A549 (cell line): ENCODE results near the gene PSMD12. TPM values are rescaled to one million over a fixed set of nuclear protein-coding genes. Genes with fewer than 3 reads are reported as not detected.

ENCODE experiments used
- ATAC-seq, 2 experiments: fragments of 200-7000 bp in 1 of 2; fragments of >200 bp in 1 of 2; cut with Nextera tagmentation in 1 of 2; cut with Tn5 transposase in 1 of 2; 3 replicates each; pipeline versions ENCODE4 v1.8.0 to v1.9.1; 2018 to 2020; ENCODE audit warnings: mild to moderate bottlenecking in 1 of 2, moderate library complexity in 1 of 2
- CTCF ChIA-PET: fragments of 300-600 bp; sonication (Branson Sonifier 250); formaldehyde crosslinking; extraction: SDS; loops from one replicate; lab custom pipeline; 2021; ENCODE audit warnings: antibody characterized with exemption, inconsistent platforms; lab: Yijun Ruan, JAX
- POLR2A ChIA-PET: fragments of 350-600 bp; formaldehyde crosslinking; extraction: SDS; loops from one replicate; lab custom pipeline; 2021; ENCODE audit warnings: antibody characterized with exemption, inconsistent platforms; lab: Yijun Ruan, JAX
- DNase-seq, 2 experiments: peaks; one replicate each; pipeline versions ENCODE4 v3.0.0 to v3.0.0-alpha.2; 2011 to 2016; ENCODE audit warnings: low read depth in 1 of 2, low spot score in 1 of 2
- FAIRE-seq: peaks from 2 replicates; lab custom pipeline; 2011; peaks lifted over from hg19 to GRCh38; lab: Jason Lieb, UNC
- H3K27ac ChIP-seq, 2 experiments: fragments of >200 bp; sonication (Bioruptor Twin); formaldehyde crosslinking; 3 replicates each; pipeline ENCODE4 v1.5.1; 2016 to 2017
- H3K4me1 ChIP-seq: fragments of >200 bp; sonication (Bioruptor Twin); formaldehyde crosslinking; 3 replicates; pipeline ENCODE4 v1.6.1; 2016
- H3K4me2 ChIP-seq: fragments of >200 bp; sonication (Bioruptor Twin); formaldehyde crosslinking; 3 replicates; pipeline ENCODE4 v1.6.1; 2016
- H3K4me3 ChIP-seq: fragments of >200 bp; sonication (Bioruptor Twin); formaldehyde crosslinking; 3 replicates; pipeline ENCODE4 v1.5.1; 2016
- H3K9me3 ChIP-seq: fragments of >200 bp; sonication (Bioruptor Twin); formaldehyde crosslinking; 3 replicates; pipeline ENCODE4 v1.6.1; 2016
- CBX2 ChIP-seq: fragments of 200-600 bp; sonication (generic); IDR thresholded peaks from 2 replicates; pipeline ENCODE4 v1.6.1; 2016; ENCODE audit warnings: low read depth, mild to moderate bottlenecking, borderline replicate concordance
- EHF ChIP-seq: fragments of 250-450 bp; sonication (Bioruptor Pico); IDR thresholded peaks from 2 replicates; pipeline ENCODE4 v1.5.0; 2020; ENCODE audit warnings: mild to moderate bottlenecking
- EHMT2 ChIP-seq: fragments of 200-600 bp; sonication (generic); IDR thresholded peaks from 2 replicates; pipeline ENCODE4 v1.6.1; 2016; ENCODE audit warnings: antibody characterized with exemption, low read depth, mild to moderate bottlenecking, moderate library complexity
- ESRRA ChIP-seq: fragments of 150-350 bp; IDR thresholded peaks from 2 replicates; pipeline ENCODE4 v1.6.1; 2014; ENCODE audit warnings: mild to moderate bottlenecking, low read length, borderline replicate concordance
- FOXS1 ChIP-seq: fragments of 250-450 bp; sonication (Bioruptor Pico); IDR thresholded peaks from 2 replicates; pipeline ENCODE4 v1.5.0; 2020; ENCODE audit warnings: mild to moderate bottlenecking, moderate library complexity
- GATA3 ChIP-seq: IDR thresholded peaks from 2 replicates; pipeline ENCODE4 v1.6.1; 2012; ENCODE audit warnings: borderline replicate concordance
- HEYL ChIP-seq: fragments of 250-450 bp; sonication (Bioruptor Pico); IDR thresholded peaks from 2 replicates; pipeline ENCODE4 v1.8.0; 2021; ENCODE audit warnings: mild to moderate bottlenecking, moderate library complexity
- HOXA7 ChIP-seq: fragments of 250-450 bp; sonication (Bioruptor Pico); IDR thresholded peaks from 2 replicates; pipeline ENCODE4 v1.5.0; 2020; ENCODE audit warnings: mild to moderate bottlenecking, moderate library complexity
- JUN ChIP-seq, 2 experiments: fragments of >200 bp; sonication (Bioruptor Twin); formaldehyde crosslinking; IDR thresholded peaks; 2 replicates in 1 of 2; 3 replicates in 1 of 2; pipeline ENCODE4 v1.6.1; 2016 to 2017
- KDM5A ChIP-seq: fragments of 200-600 bp; sonication (generic); IDR thresholded peaks from 2 replicates; pipeline ENCODE4 v1.6.1; 2016; ENCODE audit warnings: antibody characterized with exemption, mild to moderate bottlenecking
- MAZ ChIP-seq: fragments of 150-350 bp; IDR thresholded peaks from 2 replicates; pipeline ENCODE4 v1.6.1; 2014; ENCODE audit warnings: antibody characterized with exemption, low read depth, low read length, borderline replicate concordance
- NPAS2 ChIP-seq: fragments of 250-450 bp; sonication (Bioruptor Pico); IDR thresholded peaks from 2 replicates; pipeline ENCODE4 v1.8.0; 2022; ENCODE audit warnings: mild to moderate bottlenecking, moderate library complexity, borderline replicate concordance
- RAD21 ChIP-seq, 2 experiments: fragments of >200 bp in 1 of 2; sonication (Bioruptor Twin) in 1 of 2; formaldehyde crosslinking in 1 of 2; IDR thresholded peaks in 1 of 2; conservative IDR thresholded peaks in 1 of 2; 2 replicates in 1 of 2; 3 replicates in 1 of 2; pipeline ENCODE4 v1.6.1; 2012 to 2018; ENCODE audit warnings: inconsistent platforms in 1 of 2
- RARB ChIP-seq: fragments of 250-450 bp; sonication (Bioruptor Pico); IDR thresholded peaks from 2 replicates; pipeline ENCODE4 v1.8.0; 2021; ENCODE audit warnings: mild to moderate bottlenecking, moderate library complexity
- RCOR1 ChIP-seq: fragments of 150-350 bp; IDR thresholded peaks from 2 replicates; pipeline ENCODE4 v1.6.1; 2014; ENCODE audit warnings: antibody characterized with exemption, low read length, low read depth
- RFX5 ChIP-seq: fragments of 450-650 bp; IDR thresholded peaks from 2 replicates; pipeline ENCODE4 v1.7.1; 2014; ENCODE audit warnings: antibody characterized with exemption, mild to moderate bottlenecking, moderate library complexity
- SREBF2 ChIP-seq: fragments of 450-650 bp; IDR thresholded peaks from 2 replicates; pipeline ENCODE4 v1.6.1; 2014; ENCODE audit warnings: mild to moderate bottlenecking, moderate library complexity
- TFCP2L1 ChIP-seq: fragments of 250-450 bp; sonication (Bioruptor Pico); IDR thresholded peaks from 2 replicates; pipeline ENCODE4 v1.5.0; 2021; ENCODE audit warnings: mild to moderate bottlenecking
- TP53 ChIP-seq: fragments of 250-450 bp; sonication (Bioruptor Pico); IDR thresholded peaks from 2 replicates; pipeline ENCODE4 v1.5.0; 2021; ENCODE audit warnings: mild to moderate bottlenecking, moderate library complexity
- ZC3H11A ChIP-seq: fragments of 450-650 bp; IDR thresholded peaks from 2 replicates; pipeline ENCODE4 v1.6.1; 2014; ENCODE audit warnings: antibody characterized with exemption, mild to moderate bottlenecking
- ZFP36 ChIP-seq: fragments of 450-650 bp; IDR thresholded peaks from 2 replicates; pipeline ENCODE4 v1.6.1; 2014; ENCODE audit warnings: borderline replicate concordance; ENCODE audit not compliant: partially characterized antibody
- ZNF302 ChIP-seq: fragments of 250-450 bp; sonication (Bioruptor Pico); IDR thresholded peaks from 2 replicates; pipeline ENCODE4 v1.9.0; 2021; ENCODE audit warnings: inconsistent platforms, mild to moderate bottlenecking, moderate library complexity
- WGBS: methylation state at CpG from one replicate; pipeline ENCODE4 v1.1.6; 2017; ENCODE audit errors: missing lambda C conversion rate; 5-methylcytosine and 5-hydroxymethylcytosine counted together
- polyA plus RNA-seq, 4 experiments: library from polyadenylated mRNA; depleted of rRNA in 3 of 4; stranded (reverse); fragments of >200 nt; fragmentation: RNase III in 1 of 4; extraction: RNeasy Plus Mini Kit Qiagen cat#74134 plus additional on column Dnase treatment in 1 of 4; gene quantifications; 2 replicates in 3 of 4; 3 replicates in 1 of 4; pipeline ENCODE4 v1.2.3, GENCODE V29; 2011 to 2017
- TF ChIP-seq, protein P1 (sequence below): fragments of 200-600 bp; sonication (generic); IDR thresholded peaks from 2 replicates; pipeline ENCODE4 v1.6.1; 2016; ENCODE audit warnings: antibody characterized with exemption, mild to moderate bottlenecking, moderate library complexity
- TF ChIP-seq, protein P2 (sequence below): fragments of 450-650 bp; IDR thresholded peaks from 2 replicates; pipeline ENCODE4 v1.6.1; 2014; ENCODE audit warnings: antibody characterized with exemption
- TF ChIP-seq, protein P3 (sequence below): IDR thresholded peaks from 2 replicates; pipeline ENCODE4 v1.6.1; 2012
- TF ChIP-seq, protein P4 (sequence below): IDR thresholded peaks from 2 replicates; pipeline ENCODE4 v1.6.1; 2012; ENCODE audit warnings: low read depth, borderline replicate concordance
- TF ChIP-seq, protein P5 (sequence below): fragments of >200 bp; sonication (Bioruptor Twin); formaldehyde crosslinking; IDR thresholded peaks from 3 replicates; pipeline ENCODE4 v1.6.1; 2016

Gene PSMD12
- polyA plus RNA-seq, 2 of the 4 experiments (the other 2 are of a cell fraction), result 104 to 106 TPM

DNA sequence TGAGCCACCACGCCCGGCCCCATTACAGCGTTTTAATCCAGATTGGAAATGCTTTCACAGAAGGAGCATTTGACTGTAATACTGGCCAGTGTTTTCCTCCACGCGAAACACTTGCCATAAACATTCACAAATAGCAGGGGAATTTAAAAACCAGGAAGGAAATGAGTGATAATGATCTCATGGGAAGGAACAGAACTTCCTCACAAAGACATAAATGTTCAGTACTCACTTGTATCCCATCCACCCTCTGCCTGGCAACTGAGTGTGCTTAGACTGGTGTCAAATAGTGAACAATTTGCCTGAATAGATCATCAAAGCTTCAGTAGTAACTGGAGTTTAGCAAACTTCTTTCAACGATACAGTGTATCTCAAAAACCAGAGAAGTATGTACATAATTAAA lies 54.1 kb downstream of the PSMD12 start (continued):
- TF ChIP-seq ZNF302, result no peak

DNA sequence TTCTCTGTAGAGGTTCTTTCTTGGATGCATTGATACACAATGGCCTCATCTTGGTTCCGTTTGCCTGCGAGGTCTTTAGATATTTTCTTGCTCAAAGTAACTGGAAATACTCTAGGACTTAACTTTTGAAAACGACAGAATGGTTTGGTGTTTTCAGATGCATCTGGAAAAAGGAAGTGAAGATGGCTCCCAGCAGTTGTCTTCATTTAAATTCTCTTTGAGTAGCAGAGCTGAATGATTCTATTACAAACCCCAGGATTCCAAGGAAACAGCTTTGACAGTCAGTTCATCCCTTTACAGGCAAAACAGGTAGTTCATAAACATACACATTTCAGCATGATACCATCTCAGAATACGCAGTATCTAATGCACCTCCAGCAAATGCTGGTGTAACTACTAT lies 54.8 kb downstream of the PSMD12 start:
- Histone ChIP-seq H3K4me3 (no peak overlapping the region), H3K4me1 (no peaks in the 10 kb centered on the region), H3K4me2 (no peak overlapping the region), H3K9me3 (no peaks in the 10 kb centered on the region), H3K27ac (no peak overlapping the region)
- DNase-seq (no peak), ATAC-seq (no peak), FAIRE-seq (no peak)
- TF ChIP-seq MAZ (no peak), ZC3H11A (no peak), HEYL (CRISPR knock-in tag) (no peak), NPAS2 (CRISPR knock-in tag) (no peak), RARB (CRISPR knock-in tag) (no peak), JUN (IDR thresholded peaks at IDR 0.05) (no peak), RCOR1 (no peak), TFCP2L1 (no peak), EHMT2 (no peak), KDM5A (no peak), RAD21 (conservative IDR thresholded peaks at IDR 0.05 in 1 of 2, IDR thresholded peaks at IDR 0.05 in 1 of 2) (no peak), ESRRA (no peak), EHF (CRISPR knock-in tag) (no peak), RFX5 (no peak), CBX2 (no peak)
- TF ChIP-seq, protein P1, sequence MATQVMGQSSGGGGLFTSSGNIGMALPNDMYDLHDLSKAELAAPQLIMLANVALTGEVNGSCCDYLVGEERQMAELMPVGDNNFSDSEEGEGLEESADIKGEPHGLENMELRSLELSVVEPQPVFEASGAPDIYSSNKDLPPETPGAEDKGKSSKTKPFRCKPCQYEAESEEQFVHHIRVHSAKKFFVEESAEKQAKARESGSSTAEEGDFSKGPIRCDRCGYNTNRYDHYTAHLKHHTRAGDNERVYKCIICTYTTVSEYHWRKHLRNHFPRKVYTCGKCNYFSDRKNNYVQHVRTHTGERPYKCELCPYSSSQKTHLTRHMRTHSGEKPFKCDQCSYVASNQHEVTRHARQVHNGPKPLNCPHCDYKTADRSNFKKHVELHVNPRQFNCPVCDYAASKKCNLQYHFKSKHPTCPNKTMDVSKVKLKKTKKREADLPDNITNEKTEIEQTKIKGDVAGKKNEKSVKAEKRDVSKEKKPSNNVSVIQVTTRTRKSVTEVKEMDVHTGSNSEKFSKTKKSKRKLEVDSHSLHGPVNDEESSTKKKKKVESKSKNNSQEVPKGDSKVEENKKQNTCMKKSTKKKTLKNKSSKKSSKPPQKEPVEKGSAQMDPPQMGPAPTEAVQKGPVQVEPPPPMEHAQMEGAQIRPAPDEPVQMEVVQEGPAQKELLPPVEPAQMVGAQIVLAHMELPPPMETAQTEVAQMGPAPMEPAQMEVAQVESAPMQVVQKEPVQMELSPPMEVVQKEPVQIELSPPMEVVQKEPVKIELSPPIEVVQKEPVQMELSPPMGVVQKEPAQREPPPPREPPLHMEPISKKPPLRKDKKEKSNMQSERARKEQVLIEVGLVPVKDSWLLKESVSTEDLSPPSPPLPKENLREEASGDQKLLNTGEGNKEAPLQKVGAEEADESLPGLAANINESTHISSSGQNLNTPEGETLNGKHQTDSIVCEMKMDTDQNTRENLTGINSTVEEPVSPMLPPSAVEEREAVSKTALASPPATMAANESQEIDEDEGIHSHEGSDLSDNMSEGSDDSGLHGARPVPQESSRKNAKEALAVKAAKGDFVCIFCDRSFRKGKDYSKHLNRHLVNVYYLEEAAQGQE, result no peak
- TF ChIP-seq, protein P2, sequence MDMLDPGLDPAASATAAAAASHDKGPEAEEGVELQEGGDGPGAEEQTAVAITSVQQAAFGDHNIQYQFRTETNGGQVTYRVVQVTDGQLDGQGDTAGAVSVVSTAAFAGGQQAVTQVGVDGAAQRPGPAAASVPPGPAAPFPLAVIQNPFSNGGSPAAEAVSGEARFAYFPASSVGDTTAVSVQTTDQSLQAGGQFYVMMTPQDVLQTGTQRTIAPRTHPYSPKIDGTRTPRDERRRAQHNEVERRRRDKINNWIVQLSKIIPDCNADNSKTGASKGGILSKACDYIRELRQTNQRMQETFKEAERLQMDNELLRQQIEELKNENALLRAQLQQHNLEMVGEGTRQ, result no peak
- TF ChIP-seq, protein P3, sequence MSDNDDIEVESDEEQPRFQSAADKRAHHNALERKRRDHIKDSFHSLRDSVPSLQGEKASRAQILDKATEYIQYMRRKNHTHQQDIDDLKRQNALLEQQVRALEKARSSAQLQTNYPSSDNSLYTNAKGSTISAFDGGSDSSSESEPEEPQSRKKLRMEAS, result no peak
- TF ChIP-seq, protein P4, sequence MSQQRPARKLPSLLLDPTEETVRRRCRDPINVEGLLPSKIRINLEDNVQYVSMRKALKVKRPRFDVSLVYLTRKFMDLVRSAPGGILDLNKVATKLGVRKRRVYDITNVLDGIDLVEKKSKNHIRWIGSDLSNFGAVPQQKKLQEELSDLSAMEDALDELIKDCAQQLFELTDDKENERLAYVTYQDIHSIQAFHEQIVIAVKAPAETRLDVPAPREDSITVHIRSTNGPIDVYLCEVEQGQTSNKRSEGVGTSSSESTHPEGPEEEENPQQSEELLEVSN, result no peak
- POLR2A ChIA-PET, result no interaction called here
- WGBS, result 53% methylated on average over 4 of the region's 4 CpGs
- CTCF ChIA-PET, result interaction anchor here (1.2 kb wide), 1 partner anchor 15 kb away, joined by 4 read pairs; no protein-coding TSS in a partner anchor

DNA sequence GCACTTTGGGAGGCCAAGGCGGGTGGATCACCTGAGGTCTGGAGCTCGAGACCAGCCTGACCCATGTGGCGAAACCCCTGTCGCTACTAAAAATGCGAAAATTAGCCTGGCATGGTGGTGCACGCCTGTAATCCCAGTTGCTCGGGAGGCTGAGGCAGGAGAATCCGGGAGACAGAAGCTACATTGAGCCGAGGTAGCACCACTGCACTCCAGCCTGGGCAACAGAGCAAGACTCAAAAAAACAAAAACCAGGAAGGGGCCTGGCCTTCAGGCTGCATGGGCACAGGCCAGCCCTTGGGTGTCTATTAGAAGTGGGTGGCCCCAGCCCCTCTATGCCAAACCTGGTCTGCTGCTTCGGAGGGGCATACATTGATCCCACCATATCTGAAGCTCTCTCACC lies 56.0 kb downstream of the PSMD12 start:
- 86% methylated on average over 10 of the region's 10 CpGs for WGBS
- DNase-seq (no peak), ATAC-seq (no peak; a peak in 1 of 6 replicates), FAIRE-seq (no peak)
- ChIA-PET CTCF (interaction anchor here (0.6 to 1.7 kb wide), 5 partner anchors 9 to 39 kb away, joined by 3 to 4 read pairs (median 3); no protein-coding TSS in a partner anchor), POLR2A (no interaction called here)
- Histone ChIP-seq H3K4me3 (no peak overlapping the region), H3K4me2 (no peak overlapping the region), H3K27ac (no peak overlapping the region), H3K9me3 (no peaks in the 10 kb centered on the region), H3K4me1 (no peaks in the 10 kb centered on the region)
- TF ChIP-seq TP53 (no peak), EHF (CRISPR knock-in tag) (no peak), ZNF302 (no peak), GATA3 (no peak), TFCP2L1 (no peak), HOXA7 (no peak), FOXS1 (CRISPR knock-in tag) (no peak), ZFP36 (no peak), SREBF2 (no peak)
- TF ChIP-seq, protein P5, sequence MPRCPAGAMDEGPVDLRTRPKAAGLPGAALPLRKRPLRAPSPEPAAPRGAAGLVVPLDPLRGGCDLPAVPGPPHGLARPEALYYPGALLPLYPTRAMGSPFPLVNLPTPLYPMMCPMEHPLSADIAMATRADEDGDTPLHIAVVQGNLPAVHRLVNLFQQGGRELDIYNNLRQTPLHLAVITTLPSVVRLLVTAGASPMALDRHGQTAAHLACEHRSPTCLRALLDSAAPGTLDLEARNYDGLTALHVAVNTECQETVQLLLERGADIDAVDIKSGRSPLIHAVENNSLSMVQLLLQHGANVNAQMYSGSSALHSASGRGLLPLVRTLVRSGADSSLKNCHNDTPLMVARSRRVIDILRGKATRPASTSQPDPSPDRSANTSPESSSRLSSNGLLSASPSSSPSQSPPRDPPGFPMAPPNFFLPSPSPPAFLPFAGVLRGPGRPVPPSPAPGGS, result no peak
- TF ChIP-seq, protein P1, result no peak
